ENCODE measurements around the gene RPL18A.

RPL18A gene

GRCh38 chr19:17872251-17873001 lies 12.7 kb downstream of the RPL18A start:
- CTCF ChIA-PET, result no interaction called here
- no peak overlapping the region for H3K4me3 ChIP-seq (ENCODE audit: low read depth, low read length)
- H3K27ac ChIP-seq (ENCODE audit: extremely low read depth, low read depth, low read length), result no peak overlapping the region
- peaks cover 3% of the 10 kb centered on the region; the same call in 1 of the 2 replicates for H3K4me1 ChIP-seq (ENCODE audit: control insufficient read depth, insufficient read depth, low read length)
- no peak for TF ChIP-seq ZNF426 (tag by site-specific recombination; IDR thresholded peaks at IDR 0.05)
- no peak for TF ChIP-seq PRDM1 (tag by site-specific recombination; IDR thresholded peaks at IDR 0.05)
- no peak for TF ChIP-seq ZNF416 (tag by site-specific recombination; IDR thresholded peaks at IDR 0.05)
- no peak for TF ChIP-seq ZNF37A (tag by site-specific recombination; IDR thresholded peaks at IDR 0.05)
- no peak for TF ChIP-seq KLF1 (tag by site-specific recombination; IDR thresholded peaks at IDR 0.05)
- no peak for TF ChIP-seq PRDM10 (tag by site-specific recombination; IDR thresholded peaks at IDR 0.05)
- TF ChIP-seq TSHZ1 (tag by site-specific recombination; IDR thresholded peaks at IDR 0.05; ENCODE audit: borderline replicate concordance), result no peak
- TF ChIP-seq ZNF335 (tag by site-specific recombination; conservative IDR thresholded peaks at IDR 0.05), result no peak
- TF ChIP-seq ZNF140 (tag by site-specific recombination; IDR thresholded peaks at IDR 0.05), result no peak
- no peak for TF ChIP-seq ZNF707 (tag by site-specific recombination; IDR thresholded peaks at IDR 0.05)
- TF ChIP-seq ZNF571 (tag by site-specific recombination; IDR thresholded peaks at IDR 0.05), result no peak
- no peak for TF ChIP-seq ZNF449 (tag by site-specific recombination; IDR thresholded peaks at IDR 0.05)
- TF ChIP-seq ZNF514 (tag by site-specific recombination; IDR thresholded peaks at IDR 0.05), result no peak
- no peak for TF ChIP-seq ZBTB26 (tag by site-specific recombination; optimal IDR thresholded peaks at IDR 0.05)
- TF ChIP-seq ZSCAN5A (tag by site-specific recombination; IDR thresholded peaks at IDR 0.05), result no peak
- TF ChIP-seq GLIS1 (tag by site-specific recombination; IDR thresholded peaks at IDR 0.05), result no peak
- TF ChIP-seq ZBTB49 (tag by site-specific recombination; IDR thresholded peaks at IDR 0.05; ENCODE audit: low read depth), result no peak
- no peak for TF ChIP-seq ZNF132 (tag by site-specific recombination; IDR thresholded peaks at IDR 0.05; ENCODE audit: borderline replicate concordance)
- no peak for TF ChIP-seq ZNF501 (tag by site-specific recombination; IDR thresholded peaks at IDR 0.05)
- no peak for TF ChIP-seq HIC1 (tag by site-specific recombination; IDR thresholded peaks at IDR 0.05)
- H3K36me3 ChIP-seq (ENCODE audit: control insufficient read depth in 2 of 2, insufficient read depth in 1 of 2, low read length in 2 of 2), result no peaks in the 10 kb centered on the region
- H3K9me3 ChIP-seq (ENCODE audit: control insufficient read depth, insufficient read depth, low read depth, low read length), result no peaks in the 10 kb centered on the region
- POLR2A ChIA-PET, result interaction anchor here (1.2 kb wide), 1 partner anchor 13 kb away, joined by 3 read pairs; no protein-coding TSS in a partner anchor

All from HEK293 (cell line).